ENCODE data around the gene SGTB.

Gene SGTB, protein sequence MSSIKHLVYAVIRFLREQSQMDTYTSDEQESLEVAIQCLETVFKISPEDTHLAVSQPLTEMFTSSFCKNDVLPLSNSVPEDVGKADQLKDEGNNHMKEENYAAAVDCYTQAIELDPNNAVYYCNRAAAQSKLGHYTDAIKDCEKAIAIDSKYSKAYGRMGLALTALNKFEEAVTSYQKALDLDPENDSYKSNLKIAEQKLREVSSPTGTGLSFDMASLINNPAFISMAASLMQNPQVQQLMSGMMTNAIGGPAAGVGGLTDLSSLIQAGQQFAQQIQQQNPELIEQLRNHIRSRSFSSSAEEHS

DNA sequence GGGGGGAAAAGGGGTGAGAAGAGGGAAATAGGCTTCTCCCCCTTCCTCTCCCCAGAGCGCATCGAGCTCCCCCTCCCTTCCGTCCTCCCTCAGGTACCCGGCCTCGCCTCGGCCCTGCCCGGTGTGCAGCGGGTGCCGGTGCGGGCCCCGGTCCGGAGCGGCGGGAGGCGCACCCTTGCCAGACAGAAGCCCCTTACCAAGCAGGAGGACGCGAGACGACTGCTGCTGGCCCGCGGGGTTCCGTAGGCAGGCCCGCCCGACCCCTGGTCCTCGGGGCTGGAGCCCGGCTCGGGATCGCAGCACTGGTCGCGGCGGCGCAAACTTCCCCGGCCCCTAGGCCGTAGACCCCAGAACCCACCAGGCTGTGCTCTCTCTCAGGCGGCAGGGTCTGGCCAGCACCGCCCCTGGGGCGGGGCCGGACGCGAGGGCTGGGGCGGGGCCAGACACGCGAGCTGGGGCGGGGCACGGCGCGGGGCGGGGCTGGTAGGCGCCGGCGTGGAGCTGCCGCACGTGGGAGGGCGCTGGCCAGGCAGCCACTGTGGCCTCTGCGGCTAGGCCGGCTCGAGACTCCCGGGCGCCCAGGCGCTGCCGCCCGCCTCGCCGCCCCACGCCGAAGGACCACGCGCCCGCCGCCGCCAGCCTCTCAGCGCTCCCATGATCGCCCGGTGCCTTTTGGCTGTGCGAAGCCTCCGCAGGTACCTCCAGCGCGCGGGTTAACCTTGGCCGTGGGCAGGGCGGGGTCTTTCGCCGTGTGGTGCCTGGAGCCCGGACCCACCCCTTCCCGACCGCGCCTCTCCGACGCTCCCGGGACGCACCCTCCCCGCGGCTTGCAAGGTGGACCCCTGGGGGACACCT is at the start of gene SGTB, which contains the start of gene NLN:
SGTB (minus strand) TSS at position 390 of the 855 bp plus-strand sequence. CDS start 1,302 bp downstream, outside the sequence.
NLN (plus strand) TSS at position 486 of the 855 bp plus-strand sequence; CDS start at position 655, 169 bp downstream.
- Histone ChIP-seq H3K9ac (ENCODE audit: insufficient read length) (peak within 1 kb of the TSS; percentile 79), H3K27ac (peak within 1 kb of the TSS; percentile 68; the same call in 1 of the 2 replicates), H3K36me3 (ENCODE audit: insufficient read depth, low read length) (no peaks in the 10 kb centered on the region; the same call in none of the 2 replicates), H3K9me3 (ENCODE audit: low read depth, low read length) (no peaks in the 10 kb centered on the region), H3K4me3 (peak within 1 kb of the TSS; percentile 93)
- no peak for TF ChIP-seq EZH2 (IDR thresholded peaks at IDR 0.05)
- peak; percentile 25 for TF ChIP-seq FOXP2 (optimal IDR thresholded peaks at IDR 0.05; ENCODE audit: control extremely low read depth, extremely low read length, insufficient read depth)
- TF ChIP-seq POLR2AphosphoS5 (IDR thresholded peaks at IDR 0.05; ENCODE audit: borderline replicate concordance, low read depth, low read length), result peak; percentile 71; the same call in 1 of the 2 replicates
- no peak for DNase-seq (ENCODE audit: low read depth, low spot score)

DNA sequence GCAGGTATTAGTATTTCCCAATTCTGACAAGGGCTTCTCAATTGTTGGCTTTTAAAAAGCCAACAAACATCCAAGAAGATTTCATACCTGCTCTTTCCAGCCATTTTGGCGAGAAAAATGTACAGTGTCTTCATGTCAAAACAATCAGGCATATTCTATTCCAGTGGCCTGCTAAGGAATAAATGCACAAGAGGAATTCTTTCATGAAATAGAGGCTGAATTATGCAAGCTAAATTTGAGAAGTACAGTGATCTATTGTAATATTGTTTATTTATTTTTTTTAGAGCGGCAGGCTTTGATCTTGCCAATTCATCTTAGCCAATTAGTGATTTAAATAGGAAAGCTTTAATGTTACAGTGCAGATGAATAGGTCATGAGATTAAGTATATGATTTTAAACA is 49.4 kb upstream of the SGTB start:
- Histone ChIP-seq H3K4me3 (no peak overlapping the region), H3K9me3 (ENCODE audit: low read depth, low read length) (no peaks in the 10 kb centered on the region), H3K36me3 (ENCODE audit: insufficient read depth, low read length) (peaks cover 20% of the 10 kb centered on the region), H3K27ac (no peak overlapping the region), H3K9ac (ENCODE audit: insufficient read length) (no peak overlapping the region)
- no peak for DNase-seq (ENCODE audit: low read depth, low spot score)
- TF ChIP-seq EZH2 (IDR thresholded peaks at IDR 0.05) (no peak), FOXP2 (optimal IDR thresholded peaks at IDR 0.05; ENCODE audit: control extremely low read depth, extremely low read length, insufficient read depth) (no peak), POLR2AphosphoS5 (IDR thresholded peaks at IDR 0.05; ENCODE audit: borderline replicate concordance, low read depth, low read length) (no peak)

DNA sequence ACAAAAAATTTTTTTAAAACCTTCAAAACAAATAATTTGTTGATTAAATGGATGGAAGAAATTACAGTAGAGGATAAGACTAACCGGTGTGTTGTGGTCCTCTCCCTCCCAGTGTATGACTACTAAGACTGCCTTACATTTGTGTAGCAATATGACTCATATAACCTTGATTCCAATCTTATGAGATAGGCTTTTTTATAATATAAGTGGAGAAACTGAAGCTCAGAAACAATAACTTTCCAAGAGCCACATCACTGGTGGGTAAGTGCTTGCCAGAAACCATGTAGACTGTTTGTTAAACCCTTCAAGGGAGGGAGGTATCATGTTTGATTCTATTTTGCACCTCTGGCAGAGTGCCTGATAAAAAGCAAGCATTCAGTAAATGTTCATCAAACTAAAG is 47.6 kb upstream of the SGTB start:
- DNase-seq (ENCODE audit: low read depth, low spot score), result no peak

DNA sequence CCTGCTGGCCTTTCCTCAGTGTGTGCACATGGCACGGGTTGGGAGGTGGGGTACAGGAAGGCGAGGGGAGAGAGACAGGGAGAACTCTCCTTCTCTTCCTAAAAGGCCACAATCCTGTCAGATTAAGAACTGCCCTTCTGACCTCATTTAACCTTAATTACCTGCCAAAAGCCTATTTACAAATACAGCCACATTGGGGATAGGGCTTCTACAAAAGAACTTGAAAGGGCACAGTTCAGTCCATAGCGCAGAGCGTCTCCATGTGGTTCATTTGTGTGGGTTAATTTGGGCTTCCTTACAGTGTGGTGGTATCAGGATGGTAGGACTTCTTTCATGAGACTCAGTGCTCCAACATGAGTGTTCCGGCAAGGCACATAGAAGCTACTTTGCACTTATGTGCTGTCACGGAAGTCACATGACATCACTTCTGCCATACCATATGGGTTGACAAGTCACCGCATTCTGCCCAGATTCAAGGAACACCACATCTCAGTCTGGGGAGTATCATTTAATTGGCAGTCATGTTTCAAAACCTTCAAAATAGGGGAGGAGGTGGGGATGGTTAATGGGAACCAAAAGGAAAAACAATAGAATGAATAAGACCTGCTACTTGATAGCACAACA is 46.9 kb upstream of the SGTB start:
- H3K36me3 ChIP-seq (ENCODE audit: insufficient read depth, low read length), result peaks cover 25% of the 10 kb centered on the region
- no peak overlapping the region for H3K9ac ChIP-seq (ENCODE audit: insufficient read length)
- DNase-seq (ENCODE audit: low read depth, low spot score), result no peak
- no peak overlapping the region for H3K4me3 ChIP-seq
- no peaks in the 10 kb centered on the region for H3K9me3 ChIP-seq (ENCODE audit: low read depth, low read length)
- no peak overlapping the region for H3K27ac ChIP-seq
- TF ChIP-seq POLR2AphosphoS5 (IDR thresholded peaks at IDR 0.05; ENCODE audit: borderline replicate concordance, low read depth, low read length) (no peak), EZH2 (IDR thresholded peaks at IDR 0.05) (no peak), FOXP2 (optimal IDR thresholded peaks at IDR 0.05; ENCODE audit: control extremely low read depth, extremely low read length, insufficient read depth) (no peak)

More for the DNA sequence above, 47.6 kb upstream of the SGTB start:
- no peak overlapping the region for H3K9ac ChIP-seq (ENCODE audit: insufficient read length)
- H3K4me3 ChIP-seq, result no peak overlapping the region
- H3K36me3 ChIP-seq (ENCODE audit: insufficient read depth, low read length), result peaks cover 25% of the 10 kb centered on the region
- H3K9me3 ChIP-seq (ENCODE audit: low read depth, low read length), result no peaks in the 10 kb centered on the region
- peak overlapping the region; percentile 33; the same call in 1 of the 2 replicates for H3K27ac ChIP-seq
- TF ChIP-seq FOXP2 (optimal IDR thresholded peaks at IDR 0.05; ENCODE audit: control extremely low read depth, extremely low read length, insufficient read depth), result no peak
- no peak for TF ChIP-seq POLR2AphosphoS5 (IDR thresholded peaks at IDR 0.05; ENCODE audit: borderline replicate concordance, low read depth, low read length)
- TF ChIP-seq EZH2 (IDR thresholded peaks at IDR 0.05), result no peak

DNA sequence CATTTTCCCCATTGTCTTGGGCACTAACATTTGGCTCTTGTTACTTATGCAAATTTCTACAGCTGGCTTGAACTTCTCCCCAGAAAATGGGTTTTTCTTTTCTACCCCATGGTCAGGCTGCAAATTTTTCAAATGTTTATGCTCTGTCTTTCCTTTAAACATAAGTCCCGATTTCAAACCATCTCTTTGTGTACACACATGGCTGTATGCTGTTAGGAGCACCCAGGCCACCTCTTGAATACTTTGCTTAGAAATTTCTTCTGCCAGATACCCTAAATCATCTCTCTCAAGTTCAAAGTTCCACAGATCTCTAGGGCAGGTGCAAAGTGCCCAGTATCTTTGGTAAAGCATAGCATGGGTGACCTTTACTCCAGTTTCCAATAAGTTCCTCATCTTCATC is 45.7 kb upstream of the SGTB start:
- TF ChIP-seq POLR2AphosphoS5 (IDR thresholded peaks at IDR 0.05; ENCODE audit: borderline replicate concordance, low read depth, low read length), result no peak
- no peak for TF ChIP-seq EZH2 (IDR thresholded peaks at IDR 0.05)
- TF ChIP-seq FOXP2 (optimal IDR thresholded peaks at IDR 0.05; ENCODE audit: control extremely low read depth, extremely low read length, insufficient read depth), result no peak
- DNase-seq (ENCODE audit: low read depth, low spot score), result no peak
- Histone ChIP-seq H3K36me3 (ENCODE audit: insufficient read depth, low read length) (peaks cover 28% of the 10 kb centered on the region), H3K27ac (no peak overlapping the region), H3K9ac (ENCODE audit: insufficient read length) (no peak overlapping the region), H3K9me3 (ENCODE audit: low read depth, low read length) (no peaks in the 10 kb centered on the region), H3K4me3 (no peak overlapping the region)

DNA sequence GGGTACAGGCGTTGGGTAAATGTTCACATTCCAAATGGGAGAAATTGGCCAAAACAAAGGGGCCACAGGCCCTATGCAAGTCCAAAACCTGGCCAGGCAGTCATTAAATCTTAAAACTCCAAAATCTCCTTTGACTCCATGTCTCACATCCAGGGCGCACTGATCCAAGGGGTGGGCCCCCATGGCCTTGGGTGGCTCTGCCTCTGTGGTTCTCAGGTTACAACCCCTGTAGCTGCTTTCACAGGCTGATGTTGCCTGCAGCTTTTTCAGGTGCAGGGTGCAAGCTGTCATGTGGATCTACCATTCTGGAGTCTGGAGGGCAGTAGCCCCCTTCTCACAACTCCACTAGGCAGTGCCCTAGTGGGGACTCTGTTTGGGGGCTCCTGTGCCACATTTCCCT is 44.9 kb upstream of the SGTB start:
- Histone ChIP-seq H3K9me3 (ENCODE audit: low read depth, low read length) (no peaks in the 10 kb centered on the region), H3K9ac (ENCODE audit: insufficient read length) (no peak overlapping the region), H3K27ac (no peak overlapping the region), H3K36me3 (ENCODE audit: insufficient read depth, low read length) (peaks cover 31% of the 10 kb centered on the region), H3K4me3 (no peak overlapping the region)
- no peak for DNase-seq (ENCODE audit: low read depth, low spot score)
- no peak for TF ChIP-seq EZH2 (IDR thresholded peaks at IDR 0.05)
- TF ChIP-seq FOXP2 (optimal IDR thresholded peaks at IDR 0.05; ENCODE audit: control extremely low read depth, extremely low read length, insufficient read depth), result no peak
- TF ChIP-seq POLR2AphosphoS5 (IDR thresholded peaks at IDR 0.05; ENCODE audit: borderline replicate concordance, low read depth, low read length), result no peak

DNA sequence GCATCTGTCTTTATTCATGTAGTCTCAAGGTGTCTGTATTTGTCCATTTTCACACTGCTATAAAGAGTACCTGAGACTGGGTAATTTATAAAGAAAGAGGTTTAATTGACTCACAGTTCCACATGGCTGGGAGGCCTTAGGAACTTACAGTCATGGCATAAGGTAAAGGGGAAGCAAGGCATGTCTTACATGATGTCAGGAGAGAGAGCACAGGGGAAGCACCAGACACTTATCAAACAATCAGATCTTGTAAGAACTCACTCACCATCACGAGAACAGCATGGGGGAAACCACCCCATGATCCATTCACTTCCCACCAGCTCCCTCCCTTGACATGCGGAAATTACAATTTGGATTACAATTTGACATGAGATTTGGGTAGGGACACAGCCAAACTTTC is 44.3 kb upstream of the SGTB start:
- H3K9ac ChIP-seq (ENCODE audit: insufficient read length), result no peak overlapping the region
- H3K27ac ChIP-seq, result no peak overlapping the region
- H3K36me3 ChIP-seq (ENCODE audit: insufficient read depth, low read length), result peaks cover 33% of the 10 kb centered on the region
- H3K9me3 ChIP-seq (ENCODE audit: low read depth, low read length), result no peaks in the 10 kb centered on the region
- no peak overlapping the region for H3K4me3 ChIP-seq
- TF ChIP-seq POLR2AphosphoS5 (IDR thresholded peaks at IDR 0.05; ENCODE audit: borderline replicate concordance, low read depth, low read length) (no peak), EZH2 (IDR thresholded peaks at IDR 0.05) (no peak), FOXP2 (optimal IDR thresholded peaks at IDR 0.05; ENCODE audit: control extremely low read depth, extremely low read length, insufficient read depth) (no peak)
- no peak for DNase-seq (ENCODE audit: low read depth, low spot score)

DNA sequence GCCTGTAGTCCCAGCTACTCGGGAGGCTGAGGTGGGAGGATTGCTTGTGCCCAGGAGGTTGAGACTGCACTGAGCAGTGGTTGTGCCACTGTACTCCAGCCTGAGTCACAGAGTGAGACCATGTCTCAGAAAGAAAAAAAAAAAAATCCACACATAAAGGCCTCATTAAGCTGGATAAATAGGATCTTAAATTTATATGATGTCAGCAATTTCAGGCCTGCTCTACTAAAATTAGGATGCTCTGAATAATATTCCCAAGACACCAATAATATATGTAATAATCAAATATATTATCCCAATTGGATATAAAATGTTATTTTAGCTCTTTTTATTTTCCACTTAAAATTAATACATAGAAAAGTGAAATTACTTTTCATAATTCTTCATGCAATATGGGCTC is 43.7 kb upstream of the SGTB start:
- DNase-seq (ENCODE audit: low read depth, low spot score), result no peak
- no peak for TF ChIP-seq FOXP2 (optimal IDR thresholded peaks at IDR 0.05; ENCODE audit: control extremely low read depth, extremely low read length, insufficient read depth)
- TF ChIP-seq EZH2 (IDR thresholded peaks at IDR 0.05), result no peak
- TF ChIP-seq POLR2AphosphoS5 (IDR thresholded peaks at IDR 0.05; ENCODE audit: borderline replicate concordance, low read depth, low read length), result no peak
- Histone ChIP-seq H3K4me3 (no peak overlapping the region), H3K9ac (ENCODE audit: insufficient read length) (no peak overlapping the region), H3K36me3 (ENCODE audit: insufficient read depth, low read length) (peaks cover 33% of the 10 kb centered on the region), H3K27ac (no peak overlapping the region), H3K9me3 (ENCODE audit: low read depth, low read length) (no peaks in the 10 kb centered on the region)
